NCI-H510A treated with DMSO at 0.1 percent for 48 hours (cell line): ENCODE data around the gene SLC34A3.

ENCODE experiments used
- DNase-seq: peaks from one replicate; lab custom pipeline; 2025; lab: John Stamatoyannopoulos, UW

SLC34A3 gene

GRCh38 chr9:137275588-137276472 lies 45.1 kb downstream of the SLC34A3 start:
- no peak for DNase-seq

DNA sequence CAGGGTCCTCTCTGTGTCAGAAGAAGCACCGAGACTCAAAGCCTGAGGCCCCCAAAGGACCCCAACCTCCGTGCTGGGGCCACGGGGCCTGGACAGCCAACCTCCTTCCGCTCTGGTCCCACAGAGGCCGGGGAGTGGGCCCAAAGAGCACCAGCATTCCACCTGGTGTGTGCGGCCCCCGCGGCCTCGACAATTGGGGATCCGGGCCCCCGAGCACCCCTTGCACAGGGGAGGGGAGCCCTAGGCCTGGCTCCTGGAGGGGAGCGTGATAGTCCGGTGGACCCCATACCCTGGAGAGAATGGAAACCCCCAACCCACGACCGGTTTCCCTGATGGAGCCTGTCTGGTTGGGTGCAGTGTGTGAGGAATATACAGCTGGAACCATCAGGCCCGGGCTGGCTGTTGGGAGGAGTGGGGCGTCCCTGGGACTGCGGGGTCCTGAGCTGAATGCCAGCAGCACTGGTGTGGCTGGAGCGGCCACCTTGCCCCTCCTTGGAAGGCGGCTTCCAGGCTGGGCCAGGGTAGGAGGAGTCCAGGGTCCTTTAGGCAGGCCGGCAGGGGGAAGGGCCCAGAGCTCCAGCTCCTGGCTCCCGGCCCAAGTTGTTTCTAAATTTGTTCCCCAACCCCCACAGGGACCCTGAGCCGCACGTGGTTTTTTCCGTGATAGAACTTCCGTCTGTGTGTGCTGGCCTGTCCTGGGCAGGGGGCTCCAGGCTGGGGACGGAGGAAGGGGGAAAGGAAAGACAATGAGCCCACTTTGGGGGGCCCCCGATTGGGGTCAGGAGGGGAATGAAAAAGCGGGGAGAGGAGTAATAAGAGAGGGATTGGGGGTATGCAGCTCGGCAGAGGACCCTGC lies 46.0 kb downstream of the SLC34A3 start:
- DNase-seq = no peak

DNA sequence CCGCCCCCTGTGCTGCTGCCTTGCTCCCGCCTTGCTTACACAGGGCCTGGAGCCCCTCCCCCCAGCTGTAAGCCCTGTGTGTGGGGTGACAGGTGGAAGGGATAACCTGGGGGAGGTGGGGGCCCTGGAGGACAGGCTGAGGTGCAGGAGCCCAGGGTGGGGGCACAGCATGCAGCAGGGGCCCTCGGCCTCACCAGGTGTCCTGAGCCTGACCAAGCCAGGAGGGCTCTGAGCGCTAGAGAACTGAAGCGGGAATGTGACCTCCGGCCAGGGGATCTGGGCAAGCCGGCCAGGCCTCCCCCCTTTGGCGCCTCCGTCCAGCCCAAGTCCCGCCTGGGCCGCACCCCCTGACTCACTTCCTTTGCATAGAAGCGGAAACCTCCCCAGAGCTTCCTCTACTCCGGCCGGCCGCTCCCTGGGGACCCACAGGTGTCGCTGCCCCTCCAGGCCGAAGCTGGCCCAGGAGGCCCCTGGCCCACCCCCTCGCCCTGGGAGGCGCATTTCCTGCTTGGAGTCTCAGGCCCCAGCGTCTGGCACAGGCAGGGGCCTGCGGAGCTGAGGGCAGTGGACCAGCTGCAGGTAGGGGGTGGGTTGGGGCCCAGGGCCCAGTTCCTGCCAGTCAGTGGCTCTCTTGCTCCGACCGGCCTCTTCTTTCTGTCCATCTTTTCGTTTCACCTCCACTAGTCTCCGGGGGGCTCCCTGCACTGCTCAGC lies 46.8 kb downstream of the SLC34A3 start, which contains the start of gene TOR4A:
TOR4A (plus strand) TSS at position 398 of the 713 bp plus-strand sequence. CDS start 964 bp downstream, outside the sequence.
- no peak for DNase-seq

DNA sequence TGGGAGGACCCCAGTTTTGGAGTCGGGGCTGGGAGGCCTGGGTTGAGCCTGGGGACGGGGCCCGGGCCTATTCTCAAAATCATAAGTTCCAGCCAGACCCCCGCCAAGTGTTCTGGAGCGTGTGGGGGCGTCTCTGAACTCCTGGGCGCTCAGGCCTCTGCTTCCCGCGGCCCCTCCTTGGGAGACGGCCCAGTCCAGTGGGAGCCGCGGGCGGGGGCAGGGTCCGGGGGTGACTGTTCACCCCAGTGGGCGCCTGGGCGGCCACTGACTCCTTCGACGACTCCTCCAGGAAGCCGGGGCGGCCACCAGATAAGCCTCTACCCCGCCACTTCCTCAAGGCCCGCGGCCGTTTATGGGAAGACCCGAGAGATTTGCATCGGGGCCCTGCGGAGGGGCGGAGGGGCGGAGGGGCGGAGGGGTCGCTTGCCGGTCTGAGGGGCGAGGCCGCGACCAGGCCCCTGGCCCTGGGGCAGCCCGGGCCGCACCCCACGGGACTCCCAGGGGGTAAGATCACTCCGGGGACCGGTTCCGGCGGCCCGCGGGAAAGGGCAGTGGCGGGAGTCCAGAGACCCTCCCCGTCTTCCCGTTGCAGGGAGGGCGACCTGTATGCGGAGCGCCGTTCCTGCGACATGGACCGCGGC lies 47.5 kb downstream of the SLC34A3 start:
- DNase-seq = no peak

DNA sequence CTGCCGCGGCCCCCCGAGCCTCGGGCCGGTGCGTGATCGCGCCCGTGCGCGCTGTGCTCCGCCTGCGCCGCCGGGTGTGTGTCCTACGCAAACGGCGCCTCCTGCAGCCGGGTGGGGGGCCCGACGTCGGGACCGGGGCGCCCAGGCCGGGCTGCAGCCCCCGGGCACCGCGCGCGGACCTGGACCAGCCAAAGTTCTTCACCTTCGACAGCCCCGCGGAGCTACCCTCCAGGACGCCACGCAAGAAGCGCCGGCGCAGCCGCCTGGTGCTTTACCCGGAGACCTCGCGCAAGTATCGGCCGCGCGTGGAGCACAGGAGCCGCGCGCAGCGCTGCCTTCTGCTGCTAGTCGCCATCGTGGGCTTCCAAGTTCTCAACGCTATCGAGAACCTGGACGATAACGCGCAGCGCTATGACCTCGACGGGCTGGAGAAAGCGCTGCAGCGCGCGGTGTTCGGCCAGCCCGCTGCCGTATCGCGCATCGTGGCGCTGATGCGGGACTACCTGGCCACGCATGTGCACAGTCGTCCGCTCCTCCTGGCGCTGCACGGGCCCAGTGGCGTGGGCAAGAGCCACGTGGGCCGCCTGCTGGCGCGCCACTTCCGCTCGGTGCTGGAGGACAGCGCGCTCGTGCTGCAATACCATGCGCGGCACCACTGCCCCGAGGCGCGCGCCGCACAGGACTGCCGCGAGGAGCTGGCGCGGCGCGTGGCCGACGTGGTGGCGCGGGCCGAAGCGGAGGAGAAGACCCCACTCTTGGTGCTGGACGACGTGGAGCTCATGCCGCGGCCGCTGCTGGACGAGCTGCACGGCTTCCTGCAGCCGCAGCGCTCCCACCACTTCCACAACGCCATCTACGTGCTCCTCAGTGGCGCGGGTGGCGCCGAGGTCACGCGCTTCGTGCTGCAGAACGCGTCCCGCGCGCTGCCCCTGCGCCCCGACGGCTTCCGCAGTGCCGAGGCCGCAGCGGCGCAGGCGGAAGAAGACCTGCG lies 48.3 kb downstream of the SLC34A3 start:
- DNase-seq = no peak

DNA sequence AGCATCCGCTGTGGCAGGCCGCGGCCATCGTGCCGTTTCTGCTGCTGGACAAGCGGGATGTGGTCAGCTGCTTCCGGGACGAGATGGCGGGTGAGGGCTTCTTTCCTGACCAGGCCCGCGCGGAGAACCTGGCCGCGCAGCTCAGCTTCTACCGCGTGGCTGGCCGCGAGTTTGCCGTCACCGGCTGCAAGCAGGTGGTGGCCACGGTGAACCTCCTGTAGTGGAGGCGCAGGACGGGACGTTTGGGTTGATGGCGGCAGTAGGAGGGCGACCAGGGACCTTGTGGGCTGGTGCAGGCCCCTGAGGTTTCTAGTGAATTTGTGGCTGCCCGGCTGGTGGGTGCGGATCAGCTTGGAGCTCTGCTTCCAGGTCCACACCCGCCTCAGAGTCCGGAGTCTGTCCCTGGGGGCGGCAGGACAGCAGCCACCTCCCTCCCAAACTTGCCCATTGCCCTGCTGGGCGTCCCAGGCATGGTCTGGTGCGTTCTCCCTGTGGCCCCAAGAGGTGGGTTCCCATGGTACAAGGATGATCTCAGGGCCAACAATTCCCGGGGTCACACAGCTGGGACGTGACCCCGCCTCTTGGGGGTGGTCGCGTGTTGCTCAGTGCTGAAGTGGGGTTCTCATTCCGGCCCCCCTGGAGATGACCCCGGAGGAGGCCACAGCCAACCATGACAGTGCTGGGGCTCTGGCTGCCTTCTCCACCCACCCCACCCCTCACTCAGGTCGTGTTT lies 49.2 kb downstream of the SLC34A3 start:
- DNase-seq = no peak

DNA sequence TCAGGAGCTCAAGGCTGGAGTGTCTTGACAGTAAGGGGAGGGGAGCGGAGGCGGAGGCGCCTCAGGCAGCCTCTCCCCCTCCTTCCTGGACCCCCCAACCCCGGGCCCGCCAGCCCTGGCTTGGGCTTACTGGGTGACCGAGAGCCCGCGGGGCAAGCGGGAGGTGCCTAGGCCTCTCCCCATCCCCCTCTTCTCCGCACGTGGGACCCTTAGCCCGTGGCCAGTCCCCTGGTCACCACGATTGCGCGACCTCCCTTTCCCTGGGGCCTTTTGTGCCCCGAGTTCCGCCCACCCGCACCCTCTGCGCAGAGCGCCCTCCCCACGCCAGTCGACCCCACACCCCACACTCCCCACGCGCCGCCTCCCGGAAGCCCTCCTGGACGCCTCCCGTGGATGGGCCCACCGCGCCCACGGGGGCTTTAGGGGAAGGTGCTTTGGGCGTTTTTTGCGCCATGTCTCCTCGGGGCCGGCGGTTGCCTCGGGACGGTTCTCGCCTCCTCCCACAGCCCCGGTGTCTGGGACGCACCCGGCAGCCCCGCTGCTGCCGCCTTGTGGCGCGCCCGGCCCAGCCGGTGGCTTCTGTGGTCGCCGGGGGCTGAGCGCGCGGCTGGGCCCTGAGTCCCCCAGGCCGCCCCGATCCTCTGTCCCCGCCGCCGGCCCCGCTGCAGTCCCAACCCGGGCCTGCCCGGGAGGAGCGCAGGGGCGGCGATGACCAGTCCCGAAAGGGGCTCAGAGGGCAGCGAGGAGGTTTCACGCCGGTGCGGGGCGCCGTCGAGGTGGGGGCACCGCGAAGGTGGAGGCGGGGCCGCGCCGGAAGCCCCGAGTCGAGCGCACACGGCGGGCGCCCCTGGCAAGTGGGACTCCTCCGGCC lies 50.0 kb downstream of the SLC34A3 start:
- DNase-seq = no peak

GRCh38 chr9:137281345-137282116 lies 50.8 kb downstream of the SLC34A3 start:
- no peak for DNase-seq
